ENCODE measurements around the gene EPHB1. TPM values are rescaled to one million over a fixed set of nuclear protein-coding genes. Genes with fewer than 3 reads are reported as not detected.

EPHB1 gene
- total RNA-seq, 1 donor = 1.3 TPM

DNA sequence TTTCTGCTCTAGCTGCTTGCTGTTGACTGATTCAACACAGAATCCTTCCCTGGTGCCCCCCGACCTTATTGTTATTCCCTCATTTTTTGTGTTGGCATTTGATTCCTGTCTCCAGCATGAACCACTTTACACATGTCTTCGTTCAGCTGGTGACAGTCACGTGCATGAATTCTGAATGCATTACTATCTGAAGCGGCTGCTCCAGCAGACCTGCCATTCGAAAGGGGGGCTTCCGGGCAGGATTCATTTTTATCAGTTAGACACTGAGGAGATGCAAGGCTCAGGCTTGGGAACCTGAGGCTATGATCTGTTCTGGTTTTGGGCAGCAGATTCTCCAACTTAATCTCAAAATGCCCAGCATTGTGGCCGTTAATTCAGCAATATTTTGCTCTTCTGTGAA, 336.2 kb downstream of the EPHB1 start:
- TF ChIP-seq, protein P1, sequence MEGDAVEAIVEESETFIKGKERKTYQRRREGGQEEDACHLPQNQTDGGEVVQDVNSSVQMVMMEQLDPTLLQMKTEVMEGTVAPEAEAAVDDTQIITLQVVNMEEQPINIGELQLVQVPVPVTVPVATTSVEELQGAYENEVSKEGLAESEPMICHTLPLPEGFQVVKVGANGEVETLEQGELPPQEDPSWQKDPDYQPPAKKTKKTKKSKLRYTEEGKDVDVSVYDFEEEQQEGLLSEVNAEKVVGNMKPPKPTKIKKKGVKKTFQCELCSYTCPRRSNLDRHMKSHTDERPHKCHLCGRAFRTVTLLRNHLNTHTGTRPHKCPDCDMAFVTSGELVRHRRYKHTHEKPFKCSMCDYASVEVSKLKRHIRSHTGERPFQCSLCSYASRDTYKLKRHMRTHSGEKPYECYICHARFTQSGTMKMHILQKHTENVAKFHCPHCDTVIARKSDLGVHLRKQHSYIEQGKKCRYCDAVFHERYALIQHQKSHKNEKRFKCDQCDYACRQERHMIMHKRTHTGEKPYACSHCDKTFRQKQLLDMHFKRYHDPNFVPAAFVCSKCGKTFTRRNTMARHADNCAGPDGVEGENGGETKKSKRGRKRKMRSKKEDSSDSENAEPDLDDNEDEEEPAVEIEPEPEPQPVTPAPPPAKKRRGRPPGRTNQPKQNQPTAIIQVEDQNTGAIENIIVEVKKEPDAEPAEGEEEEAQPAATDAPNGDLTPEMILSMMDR (IDR thresholded peaks at IDR 0.05; ENCODE audit: insufficient read depth, low read depth, low read length) = no peak
- no peak for DNase-seq (ENCODE audit: low read depth)

DNA sequence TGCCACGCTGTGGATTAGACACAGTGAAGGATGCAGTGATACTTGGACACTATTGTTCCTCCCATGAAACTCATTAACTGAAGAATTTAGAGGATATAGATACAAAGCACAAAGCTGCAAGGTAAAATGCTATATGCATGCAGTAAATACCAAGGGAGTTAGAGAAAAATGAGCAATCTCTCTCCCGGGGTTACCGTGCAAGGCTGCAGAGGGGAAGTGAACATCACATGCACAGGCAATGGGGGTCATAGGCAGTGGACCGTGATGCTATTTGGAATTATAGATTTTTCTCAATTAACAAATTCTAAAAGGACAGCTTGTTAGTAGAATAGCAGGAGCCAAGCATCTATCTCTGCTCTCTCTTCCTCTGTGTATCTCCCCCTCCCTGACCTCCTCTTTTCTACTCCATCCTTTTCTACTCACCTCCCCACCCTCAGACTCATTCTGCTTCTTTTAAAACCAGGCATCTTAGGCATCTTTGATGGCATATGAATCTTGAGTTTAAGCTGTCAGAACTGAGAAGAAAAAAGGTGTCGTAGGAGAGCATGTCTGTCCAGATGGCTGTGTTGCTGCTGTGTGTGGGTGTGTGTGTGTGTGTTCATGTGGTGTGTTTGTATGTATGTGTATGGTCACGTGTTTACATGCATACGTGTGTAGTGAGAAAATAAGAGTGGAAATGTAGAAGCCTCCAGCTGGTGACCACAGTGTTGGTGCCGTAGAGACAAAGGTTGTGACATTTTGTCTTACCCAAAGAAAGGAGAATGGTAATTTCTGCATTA, 339.0 kb downstream of the EPHB1 start:
- DNase-seq (ENCODE audit: low read depth) = no peak
- H3K4me3 ChIP-seq (ENCODE audit: low read depth, low read length) = no peak overlapping the region
- TF ChIP-seq, protein P1 (IDR thresholded peaks at IDR 0.05; ENCODE audit: insufficient read depth, low read depth, low read length) = no peak

More for the DNA sequence above, 336.2 kb downstream of the EPHB1 start:
- H3K4me3 ChIP-seq (ENCODE audit: low read depth, low read length) = no peak overlapping the region

DNA sequence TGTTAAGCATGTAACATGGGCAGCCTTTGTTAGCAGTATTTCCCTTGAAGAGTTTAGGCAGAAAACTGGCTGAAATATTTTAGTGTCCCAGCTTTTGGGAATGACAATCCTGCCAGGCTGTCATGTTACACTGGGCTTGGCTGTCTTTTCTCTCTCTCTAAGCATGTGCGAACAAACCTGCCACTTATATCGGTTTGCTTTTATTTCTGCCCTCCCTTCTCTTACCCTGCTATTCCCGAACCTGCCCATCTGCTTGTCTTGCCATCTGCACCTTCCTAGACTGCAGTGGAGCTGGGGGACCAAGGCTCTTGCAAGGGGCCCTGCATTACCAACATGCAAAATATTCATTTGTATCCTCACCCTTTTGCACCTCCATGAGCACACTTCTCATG, 339.6 kb downstream of the EPHB1 start:
- no peak for DNase-seq (ENCODE audit: low read depth)
- TF ChIP-seq, protein P1 (IDR thresholded peaks at IDR 0.05; ENCODE audit: insufficient read depth, low read depth, low read length) = no peak
- H3K4me3 ChIP-seq (ENCODE audit: low read depth, low read length) = no peak overlapping the region

DNA sequence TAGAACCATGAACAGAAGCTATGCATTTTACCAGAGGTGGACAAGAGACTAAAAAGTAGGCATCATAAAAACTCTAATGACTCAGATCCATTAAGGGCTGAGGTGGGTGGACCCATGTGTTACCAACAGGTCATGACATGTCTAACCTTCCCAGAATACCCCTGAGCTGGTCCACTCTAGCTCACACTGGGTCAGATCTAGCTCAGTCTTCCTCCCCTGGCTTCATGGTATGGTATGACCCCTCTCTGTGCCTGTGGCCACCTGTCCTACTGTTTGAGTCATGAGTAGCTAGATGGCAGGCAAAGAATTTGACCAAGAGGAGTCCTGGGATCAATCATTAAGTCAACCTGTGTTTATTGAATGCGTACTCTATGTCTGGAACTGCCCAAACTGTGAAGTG, 340.4 kb downstream of the EPHB1 start:
- no peak for DNase-seq (ENCODE audit: low read depth)
- TF ChIP-seq, protein P1 (IDR thresholded peaks at IDR 0.05; ENCODE audit: insufficient read depth, low read depth, low read length) = no peak
- no peak overlapping the region for H3K4me3 ChIP-seq (ENCODE audit: low read depth, low read length)

DNA sequence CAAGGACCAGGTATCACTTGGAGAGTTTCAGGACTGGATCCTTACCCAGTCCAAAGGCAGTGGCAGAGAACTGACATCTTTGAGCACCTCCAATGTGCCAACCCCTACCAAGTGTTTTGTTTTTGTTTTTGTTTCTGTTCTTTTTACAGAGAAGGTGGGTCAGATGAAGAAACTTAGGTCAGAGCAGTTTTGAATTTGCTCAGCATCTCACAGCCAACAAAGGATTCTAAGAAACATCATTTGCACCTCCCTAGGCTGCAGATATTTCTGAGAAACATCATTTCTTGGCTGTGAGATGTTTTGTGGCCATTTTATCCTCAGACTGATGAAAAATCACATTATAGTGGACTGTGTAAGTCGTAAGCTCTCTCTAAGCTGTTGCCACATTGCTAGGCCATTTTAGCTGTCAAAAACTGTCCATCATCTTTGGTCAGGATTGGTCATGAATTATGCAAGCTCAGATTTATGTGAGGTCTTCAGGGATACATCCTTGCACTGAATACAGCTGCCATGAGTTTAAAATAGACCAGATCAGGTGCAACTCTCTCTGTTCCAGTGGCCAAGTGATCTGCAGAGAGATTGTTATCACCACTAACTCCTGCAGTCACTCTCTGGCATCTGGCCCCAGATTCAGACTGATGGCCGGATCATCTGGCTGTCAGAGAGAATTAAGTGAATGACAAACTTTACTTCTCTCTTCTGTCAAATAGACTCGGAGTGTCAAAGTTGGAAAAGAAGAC, 341.5 kb downstream of the EPHB1 start:
- H3K4me3 ChIP-seq (ENCODE audit: low read depth, low read length) = no peak overlapping the region
- TF ChIP-seq, protein P1 (IDR thresholded peaks at IDR 0.05; ENCODE audit: insufficient read depth, low read depth, low read length) = no peak

DNA sequence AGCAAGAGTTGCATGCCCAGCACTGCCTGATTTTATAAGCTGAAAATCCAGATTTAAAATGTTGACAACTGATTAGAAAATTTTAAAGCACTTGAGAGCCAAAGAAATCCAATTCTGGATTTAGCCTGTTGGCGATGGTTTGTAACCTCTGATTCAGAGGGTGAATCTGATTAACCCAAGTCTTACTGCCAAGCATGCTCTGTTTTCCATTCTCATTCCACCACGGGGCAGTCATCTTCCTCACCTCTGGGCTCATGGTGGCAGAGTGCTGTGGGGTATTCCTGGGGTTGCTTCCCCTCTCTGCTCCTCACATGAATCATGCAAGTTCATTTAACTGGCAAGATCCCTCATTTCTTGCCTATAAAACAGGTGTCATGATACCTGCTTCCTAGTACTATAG, 342.2 kb downstream of the EPHB1 start:
- H3K4me3 ChIP-seq (ENCODE audit: low read depth, low read length) = no peak overlapping the region
- no peak for DNase-seq (ENCODE audit: low read depth)
- TF ChIP-seq, protein P1 (IDR thresholded peaks at IDR 0.05; ENCODE audit: insufficient read depth, low read depth, low read length) = no peak

More for the DNA sequence above, 341.5 kb downstream of the EPHB1 start:
- no peak for DNase-seq (ENCODE audit: low read depth)
